ENCODE data around the gene HYPK. TPM values are rescaled to one million over a fixed set of nuclear protein-coding genes. Genes with fewer than 3 reads are reported as not detected.
"Not testable (repeated sequence)": the region's sequence is repeated elsewhere in the genome, so short reads cannot be mapped to it uniquely, and the experiment has no call there.

The HYPK gene
- total RNA-seq, 1 donor from 2014 or later = 28.0 TPM

- TF ChIP-seq CTCF (conservative IDR thresholded peaks at IDR 0.05; ENCODE audit: low read depth, low read length) = no peak
- H3K4me3 ChIP-seq (ENCODE audit: low read depth, low read length) = no peak overlapping the region
- DNase-seq (ENCODE audit: low read depth) = no peak
These were observed 8.7 kb downstream of the HYPK start for GRCh38 chr15:43808960-43809678.

GRCh38 chr15:43815064-43815463 lies 14.7 kb downstream of the HYPK start:
- H3K4me3 ChIP-seq (ENCODE audit: low read depth, low read length); DNase-seq (ENCODE audit: low read depth): not testable (repeated sequence)

- no peak for DNase-seq (ENCODE audit: low read depth)
- TF ChIP-seq CTCF (conservative IDR thresholded peaks at IDR 0.05; ENCODE audit: low read depth, low read length) = no peak
- H3K4me3 ChIP-seq (ENCODE audit: low read depth, low read length) = no peak overlapping the region
These were observed 21.1 kb downstream of the HYPK start for GRCh38 chr15:43821505-43821904.

GRCh38 chr15:43824302-43825246 lies 24.2 kb downstream of the HYPK start, which contains the start of gene MFAP1:
Gene MFAP1, minus strand, starts transcription at chr15:43824690. Its CDS starts 121 bp downstream, at chr15:43824569.
- peak; percentile 78 for DNase-seq (ENCODE audit: low read depth)
- peak within 1 kb of the TSS; percentile 69 for H3K4me3 ChIP-seq (ENCODE audit: low read depth, low read length)
- TF ChIP-seq CTCF (conservative IDR thresholded peaks at IDR 0.05; ENCODE audit: low read depth, low read length) = no peak

GRCh38 chr15:43825305-43825704 lies 24.9 kb downstream of the HYPK start:
- H3K4me3 ChIP-seq (ENCODE audit: low read depth, low read length); DNase-seq (ENCODE audit: low read depth): not testable (repeated sequence)

GRCh38 chr15:43826029-43826507 lies 25.7 kb downstream of the HYPK start:
- no peak for DNase-seq (ENCODE audit: low read depth)
- TF ChIP-seq CTCF (conservative IDR thresholded peaks at IDR 0.05; ENCODE audit: low read depth, low read length) = no peak
- H3K4me3 ChIP-seq (ENCODE audit: low read depth, low read length) = peak overlapping the region; percentile 64

- DNase-seq (ENCODE audit: low read depth) = no peak
- peak within 1 kb of the TSS; percentile 64 for H3K4me3 ChIP-seq (ENCODE audit: low read depth, low read length)
- TF ChIP-seq CTCF (conservative IDR thresholded peaks at IDR 0.05; ENCODE audit: low read depth, low read length) = no peak
These were observed 26.3 kb downstream of the HYPK start, which contains the start of gene WDR76 for GRCh38 chr15:43826508-43827341. Gene WDR76, plus strand, starts transcription at chr15:43827002. Its CDS starts 31 bp downstream, at chr15:43827033.

All from epithelial cell of proximal tubule (primary cell).